ENCODE measurements around the gene DNAJC21. TPM values are rescaled to one million over a fixed set of nuclear protein-coding genes. Genes with fewer than 3 reads are reported as not detected.

Gene DNAJC21
- total RNA-seq, 1 donor from 2014 or later, result 45.3 TPM

DNA sequence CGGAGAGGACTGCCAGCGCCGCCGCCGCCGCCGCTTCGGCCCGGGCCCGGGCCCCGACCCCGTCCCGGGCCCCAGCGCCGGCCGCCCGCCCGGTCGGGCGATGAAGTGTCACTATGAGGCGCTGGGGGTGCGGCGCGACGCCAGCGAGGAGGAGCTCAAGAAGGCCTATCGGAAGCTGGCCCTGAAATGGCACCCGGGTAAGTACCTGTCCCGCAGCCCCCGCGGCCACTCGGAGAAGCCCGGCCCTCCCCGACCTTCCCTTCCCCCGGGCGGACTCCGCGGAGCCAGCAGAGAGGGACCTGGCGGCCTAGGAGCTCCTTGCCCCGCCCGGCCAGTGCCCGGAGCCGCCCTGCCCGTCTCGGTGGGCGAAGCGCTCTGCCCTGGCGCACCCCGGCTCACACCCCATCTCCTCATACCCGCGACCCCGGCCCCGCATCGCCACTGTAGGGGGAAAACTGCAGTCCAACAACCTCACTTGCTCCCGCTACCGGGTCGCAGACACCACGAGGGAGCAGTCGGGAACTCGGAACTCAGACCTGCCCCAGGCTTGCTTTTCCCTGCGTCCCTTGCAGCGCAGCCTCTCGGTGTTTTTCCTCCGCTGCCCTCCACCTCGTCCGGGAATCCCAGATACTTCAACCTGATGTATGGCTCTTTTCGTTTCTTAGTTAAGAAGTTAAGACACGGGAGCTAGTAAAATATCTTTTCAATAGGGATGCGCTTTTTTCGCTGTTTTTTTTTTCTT, 532 bp downstream of the DNAJC21 start:
- H3K27me3 Mint-ChIP-seq (ENCODE audit: low read depth), result no peaks in the 10 kb centered on the region
- TF ChIP-seq, protein P1, sequence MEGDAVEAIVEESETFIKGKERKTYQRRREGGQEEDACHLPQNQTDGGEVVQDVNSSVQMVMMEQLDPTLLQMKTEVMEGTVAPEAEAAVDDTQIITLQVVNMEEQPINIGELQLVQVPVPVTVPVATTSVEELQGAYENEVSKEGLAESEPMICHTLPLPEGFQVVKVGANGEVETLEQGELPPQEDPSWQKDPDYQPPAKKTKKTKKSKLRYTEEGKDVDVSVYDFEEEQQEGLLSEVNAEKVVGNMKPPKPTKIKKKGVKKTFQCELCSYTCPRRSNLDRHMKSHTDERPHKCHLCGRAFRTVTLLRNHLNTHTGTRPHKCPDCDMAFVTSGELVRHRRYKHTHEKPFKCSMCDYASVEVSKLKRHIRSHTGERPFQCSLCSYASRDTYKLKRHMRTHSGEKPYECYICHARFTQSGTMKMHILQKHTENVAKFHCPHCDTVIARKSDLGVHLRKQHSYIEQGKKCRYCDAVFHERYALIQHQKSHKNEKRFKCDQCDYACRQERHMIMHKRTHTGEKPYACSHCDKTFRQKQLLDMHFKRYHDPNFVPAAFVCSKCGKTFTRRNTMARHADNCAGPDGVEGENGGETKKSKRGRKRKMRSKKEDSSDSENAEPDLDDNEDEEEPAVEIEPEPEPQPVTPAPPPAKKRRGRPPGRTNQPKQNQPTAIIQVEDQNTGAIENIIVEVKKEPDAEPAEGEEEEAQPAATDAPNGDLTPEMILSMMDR (IDR thresholded peaks at IDR 0.05; ENCODE audit: unreplicated experiment), result no peak

DNA sequence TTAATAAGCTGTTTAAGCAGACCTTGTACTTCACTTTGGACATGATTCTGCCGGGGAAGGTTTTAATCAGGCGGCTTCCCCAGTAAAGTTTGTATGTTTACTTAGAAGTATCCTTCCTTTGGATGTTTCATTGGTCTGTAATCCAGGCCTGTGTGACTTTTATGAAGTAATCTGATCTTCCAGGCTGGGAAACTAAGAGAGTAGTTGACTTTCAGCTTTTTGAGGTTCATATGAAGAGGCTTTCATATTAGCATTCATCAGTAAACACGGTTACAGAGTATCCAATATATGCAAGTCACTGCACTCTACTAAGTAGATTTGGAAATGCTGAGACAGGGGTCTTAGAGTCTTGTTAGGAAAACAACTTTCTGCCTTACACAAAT, 1.1 kb downstream of the DNAJC21 start:
- TF ChIP-seq, protein P1 (IDR thresholded peaks at IDR 0.05; ENCODE audit: unreplicated experiment), result no peak
- DNase-seq (ENCODE audit: low spot score in 2 of 2, unreplicated experiment in 2 of 2), result no peak
- H3K36me3 Mint-ChIP-seq, result peaks cover 18% of the 10 kb centered on the region
- H3K27me3 Mint-ChIP-seq (ENCODE audit: low read depth), result no peaks in the 10 kb centered on the region
- H3K4me1 Mint-ChIP-seq, result peaks cover 25% of the 10 kb centered on the region
- no peaks in the 10 kb centered on the region for H3K9me3 Mint-ChIP-seq
- peak overlapping the region; percentile 99 for H3K27ac Mint-ChIP-seq
- H3K4me3 Mint-ChIP-seq, result peak overlapping the region; percentile 99

More for the DNA sequence above, 532 bp downstream of the DNAJC21 start:
- peak; percentile 33 to 76 for DNase-seq (ENCODE audit: low spot score in 2 of 2, unreplicated experiment in 2 of 2)
- H3K4me3 Mint-ChIP-seq, result peak overlapping the region; percentile 99
- H3K9me3 Mint-ChIP-seq, result no peaks in the 10 kb centered on the region
- H3K4me1 Mint-ChIP-seq, result peaks cover 20% of the 10 kb centered on the region
- H3K36me3 Mint-ChIP-seq, result peaks cover 16% of the 10 kb centered on the region
- peak overlapping the region; percentile 99 for H3K27ac Mint-ChIP-seq

DNA sequence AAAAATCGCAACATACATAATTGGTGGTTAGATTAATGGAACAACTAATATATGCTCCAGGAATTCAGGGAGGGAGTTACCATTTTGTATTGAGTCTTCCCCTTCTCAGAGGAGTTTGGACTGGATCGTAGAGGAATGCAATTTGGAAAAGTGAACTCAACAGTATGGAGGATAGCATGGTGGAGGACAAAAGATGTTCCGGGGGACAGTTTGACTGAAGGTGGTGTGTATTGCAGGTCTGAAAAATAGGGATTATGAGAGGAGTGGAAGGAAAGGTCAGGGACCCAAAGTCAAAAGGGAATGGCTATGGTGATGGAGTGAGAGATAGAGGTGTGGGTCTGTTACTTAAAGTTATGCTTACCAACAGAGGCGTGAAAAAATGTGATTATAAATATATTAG, 1.5 kb downstream of the DNAJC21 start:
- Mint-ChIP-seq H3K4me1 (peaks cover 25% of the 10 kb centered on the region), H3K27me3 (ENCODE audit: low read depth) (no peaks in the 10 kb centered on the region), H3K27ac (peak overlapping the region; percentile 99), H3K4me3 (peak overlapping the region; percentile 99), H3K9me3 (no peaks in the 10 kb centered on the region), H3K36me3 (peaks cover 14% of the 10 kb centered on the region)
- no peak for DNase-seq (ENCODE audit: low spot score in 2 of 2, unreplicated experiment in 2 of 2)
- TF ChIP-seq, protein P1 (IDR thresholded peaks at IDR 0.05; ENCODE audit: unreplicated experiment), result no peak

DNA sequence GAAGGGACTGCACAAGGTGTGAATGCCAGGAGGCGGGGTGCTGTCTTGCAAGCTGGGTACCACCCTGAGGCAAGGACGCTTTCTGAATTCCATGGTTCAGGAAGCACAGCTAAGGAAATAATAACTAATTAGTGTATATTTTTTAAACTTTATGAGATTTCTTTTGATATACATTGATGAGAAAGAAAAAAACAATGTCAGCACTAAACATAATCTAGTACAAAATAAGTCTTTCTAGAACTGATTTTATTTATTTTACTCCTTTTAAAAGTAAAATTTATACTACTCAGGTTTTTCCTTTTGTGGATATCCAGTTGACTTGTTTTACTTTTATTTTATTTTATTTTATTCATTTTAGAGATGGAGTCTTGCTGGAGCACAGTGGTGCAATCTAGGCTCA, 3.6 kb downstream of the DNAJC21 start:
- Mint-ChIP-seq H3K27ac (no peak overlapping the region), H3K36me3 (peaks cover 19% of the 10 kb centered on the region), H3K9me3 (no peaks in the 10 kb centered on the region), H3K4me3 (no peak overlapping the region), H3K27me3 (ENCODE audit: low read depth) (no peaks in the 10 kb centered on the region), H3K4me1 (peaks cover 25% of the 10 kb centered on the region)
- TF ChIP-seq, protein P1 (IDR thresholded peaks at IDR 0.05; ENCODE audit: unreplicated experiment), result no peak
- DNase-seq (ENCODE audit: low spot score in 2 of 2, unreplicated experiment in 2 of 2), result no peak

DNA sequence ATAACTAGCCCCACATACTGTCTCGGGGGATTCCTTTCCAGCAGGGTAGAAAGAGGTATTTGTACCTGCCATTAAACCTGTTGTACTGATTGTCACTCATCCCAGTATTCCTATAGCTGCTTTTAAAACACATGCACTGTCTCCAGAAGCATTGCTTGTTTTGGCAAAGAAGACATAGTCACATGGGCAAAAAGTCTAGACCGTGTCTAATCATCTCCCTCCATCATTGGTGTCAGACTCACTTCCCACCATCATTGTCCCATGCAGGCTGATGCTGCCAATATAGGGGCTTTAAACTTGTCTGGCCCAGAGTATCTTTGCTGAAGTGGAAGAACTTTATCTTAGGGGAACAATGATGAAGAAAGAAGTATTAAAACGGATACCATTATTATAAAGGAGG, 12.6 kb downstream of the DNAJC21 start:
- no peaks in the 10 kb centered on the region for H3K27me3 Mint-ChIP-seq (ENCODE audit: low read depth)
- H3K36me3 Mint-ChIP-seq, result peaks cover 37% of the 10 kb centered on the region
- DNase-seq (ENCODE audit: low spot score in 2 of 2, unreplicated experiment in 2 of 2), result no peak
- no peaks in the 10 kb centered on the region for H3K4me1 Mint-ChIP-seq
- TF ChIP-seq, protein P1 (IDR thresholded peaks at IDR 0.05; ENCODE audit: unreplicated experiment), result no peak
- no peak overlapping the region for H3K27ac Mint-ChIP-seq
- H3K4me3 Mint-ChIP-seq, result no peak overlapping the region
- H3K9me3 Mint-ChIP-seq, result no peaks in the 10 kb centered on the region

Data from mesothelial cell of epicardium (in vitro differentiated cells).